Kidney glomerular epithelial cell (primary cell): ENCODE results near the gene TARDBP.
"Not testable (repeated sequence)": the region's sequence is repeated elsewhere in the genome, so short reads cannot be mapped to it uniquely, and the experiment has no call there.

ENCODE experiments used
- DNase-seq: peaks from one replicate; lab custom pipeline; 2025; lab: John Stamatoyannopoulos, UW

TARDBP gene

GRCh38 chr1:11042995-11043874, 30.8 kb downstream of the TARDBP start:
- DNase-seq = no peak

GRCh38 chr1:11044086-11044848, 31.8 kb downstream of the TARDBP start:
- DNase-seq = no peak

DNA sequence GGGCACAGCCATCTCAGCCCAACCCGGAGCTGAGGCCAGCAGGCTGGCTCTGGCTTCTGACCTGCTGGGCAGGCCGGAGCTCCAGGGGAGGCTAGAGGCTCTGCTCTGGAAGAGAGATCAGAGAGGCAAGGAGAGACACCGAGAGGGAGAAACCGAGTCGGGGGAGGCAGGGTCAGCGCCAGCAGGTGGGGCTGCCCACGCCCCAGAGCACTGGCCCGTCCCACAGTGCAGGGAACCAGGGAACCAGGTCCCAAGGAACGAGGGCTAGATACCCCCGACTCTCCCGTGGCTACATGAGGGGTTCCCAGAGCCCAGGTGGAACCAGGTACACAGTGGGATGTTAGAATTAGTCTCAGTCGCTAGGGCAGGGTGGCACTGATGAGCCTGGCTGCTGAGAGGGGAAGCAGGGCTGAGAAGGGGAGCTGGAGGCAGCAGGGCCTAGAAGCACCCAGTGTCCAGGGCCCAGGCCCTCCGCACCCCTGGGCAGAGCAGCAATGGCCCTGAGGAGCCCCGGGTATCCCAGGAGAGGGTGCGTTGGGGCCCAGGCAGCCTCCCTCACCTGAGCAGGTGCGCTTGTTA, 32.5 kb downstream of the TARDBP start:
- no peak for DNase-seq

DNA sequence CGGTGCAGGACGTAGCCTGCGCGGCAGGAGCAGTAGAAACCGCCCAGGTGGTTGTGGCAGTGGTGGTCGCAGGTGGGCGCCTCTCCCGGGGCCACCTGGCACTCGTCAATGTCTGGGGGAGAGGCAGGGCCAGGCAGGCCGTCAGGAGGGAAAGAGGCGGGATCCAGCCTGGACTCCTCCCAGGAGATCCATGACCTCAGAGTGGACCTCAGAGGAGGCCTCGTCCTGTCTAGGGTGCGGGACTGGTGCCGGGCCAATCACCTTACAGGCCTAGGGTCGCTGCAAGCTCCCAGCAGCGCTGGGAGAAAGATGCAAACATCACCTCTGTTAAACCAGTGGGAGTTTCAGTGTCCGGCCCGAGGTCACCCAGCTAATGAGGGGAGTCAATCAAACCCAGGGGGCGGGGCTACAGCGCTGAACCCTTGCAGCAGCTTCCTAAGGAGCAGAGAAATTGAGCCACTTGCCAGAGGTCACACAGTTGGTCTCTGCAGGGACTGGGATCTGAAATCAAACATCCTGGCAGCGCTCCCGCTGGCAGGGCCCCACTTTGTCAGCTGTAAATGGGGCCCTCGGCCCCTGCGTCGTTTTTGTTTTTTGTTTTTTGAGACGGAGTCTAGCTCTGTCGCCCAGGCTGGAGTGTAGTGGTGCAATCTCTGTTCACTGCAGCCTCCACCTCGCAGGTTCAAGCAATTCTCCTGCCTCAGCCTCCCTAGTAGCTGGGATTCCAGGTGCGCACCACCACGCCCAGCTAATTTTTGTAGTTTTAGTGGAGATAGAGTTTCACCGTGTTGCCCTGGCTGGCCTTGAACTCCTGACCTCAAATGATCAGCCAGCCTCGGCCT, 33.2 kb downstream of the TARDBP start:
- DNase-seq = no peak

DNA sequence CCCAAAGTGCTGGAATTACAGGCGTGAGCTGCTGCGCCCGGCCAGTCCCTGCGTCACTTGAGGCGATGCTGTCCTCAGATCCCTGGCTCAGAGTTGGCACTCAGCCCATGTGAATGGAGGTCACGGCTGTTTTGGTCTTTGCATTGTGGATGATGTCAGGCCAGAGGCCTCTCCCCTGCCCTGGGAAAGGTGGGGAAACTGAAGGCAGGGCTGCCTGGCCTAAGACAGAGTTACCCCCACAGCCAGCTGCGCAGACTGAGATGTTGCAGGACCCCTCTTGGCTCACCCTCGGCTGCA, 33.8 kb downstream of the TARDBP start:
- no peak for DNase-seq

DNA sequence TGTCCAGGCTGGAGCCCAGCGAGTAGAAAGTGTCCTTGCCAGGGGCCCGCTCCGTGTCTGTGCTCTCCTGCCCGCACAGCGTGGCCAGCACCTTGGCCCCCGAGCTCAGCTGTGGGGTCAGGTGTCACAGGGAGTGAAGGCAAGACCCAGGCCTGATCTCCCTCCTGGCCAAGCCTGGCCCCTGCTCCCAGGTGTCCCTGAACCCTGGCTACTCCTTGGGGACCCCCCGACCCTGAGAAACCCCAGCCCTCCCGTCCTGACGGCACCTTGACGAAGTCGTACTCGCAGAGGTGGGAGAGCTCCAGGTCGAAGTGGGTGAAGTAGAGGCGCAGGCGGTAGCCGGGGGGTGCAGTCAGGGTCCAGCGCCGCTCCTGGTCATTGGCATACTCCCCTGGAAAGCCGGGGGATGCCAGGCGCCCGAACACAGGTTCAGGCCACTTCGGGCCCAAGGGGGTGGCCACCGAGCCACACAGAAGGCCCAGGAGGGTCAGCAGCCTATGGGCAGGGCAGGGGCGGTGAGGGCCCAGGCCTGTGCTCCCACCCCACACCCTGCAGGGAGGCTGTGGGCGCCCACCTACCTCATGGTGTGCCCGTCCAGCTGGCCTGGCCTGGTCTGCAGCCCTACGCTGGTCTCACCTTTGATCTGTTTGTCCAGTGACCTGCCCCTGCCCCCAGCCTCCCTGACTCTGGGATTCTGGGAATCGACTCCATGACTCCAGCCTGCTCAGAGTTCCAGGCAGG, 34.3 kb downstream of the TARDBP start, which contains the start of gene MASP2:
TSS of gene MASP2 (minus strand) at position 615 of the 741 bp plus-strand sequence. CDS start at position 583, 32 bp downstream.
- no peak for DNase-seq

DNA sequence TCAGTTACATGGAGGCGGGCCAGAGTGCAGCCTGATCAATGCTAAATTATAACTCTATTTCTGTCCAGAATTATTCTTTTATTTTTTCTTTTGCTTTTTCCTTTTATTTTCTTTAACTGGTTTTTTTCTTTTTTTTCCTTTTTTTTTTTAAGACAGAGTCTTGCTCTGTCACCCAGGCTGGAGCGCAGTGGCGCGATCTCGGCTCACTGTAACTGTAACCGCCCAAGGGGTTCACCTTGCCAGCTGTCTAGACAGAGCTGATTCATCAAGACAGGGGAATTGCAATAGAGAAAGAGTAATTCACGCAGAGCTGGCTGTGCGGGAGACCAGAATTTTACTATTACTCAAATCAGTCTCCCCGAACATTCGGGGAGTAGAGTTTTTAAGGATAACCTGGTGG, 38.7 kb downstream of the TARDBP start:
- DNase-seq = not testable (repeated sequence)

- no peak for DNase-seq
Measured at GRCh38 chr1:11051781-11052511, 39.5 kb downstream of the TARDBP start.

DNA sequence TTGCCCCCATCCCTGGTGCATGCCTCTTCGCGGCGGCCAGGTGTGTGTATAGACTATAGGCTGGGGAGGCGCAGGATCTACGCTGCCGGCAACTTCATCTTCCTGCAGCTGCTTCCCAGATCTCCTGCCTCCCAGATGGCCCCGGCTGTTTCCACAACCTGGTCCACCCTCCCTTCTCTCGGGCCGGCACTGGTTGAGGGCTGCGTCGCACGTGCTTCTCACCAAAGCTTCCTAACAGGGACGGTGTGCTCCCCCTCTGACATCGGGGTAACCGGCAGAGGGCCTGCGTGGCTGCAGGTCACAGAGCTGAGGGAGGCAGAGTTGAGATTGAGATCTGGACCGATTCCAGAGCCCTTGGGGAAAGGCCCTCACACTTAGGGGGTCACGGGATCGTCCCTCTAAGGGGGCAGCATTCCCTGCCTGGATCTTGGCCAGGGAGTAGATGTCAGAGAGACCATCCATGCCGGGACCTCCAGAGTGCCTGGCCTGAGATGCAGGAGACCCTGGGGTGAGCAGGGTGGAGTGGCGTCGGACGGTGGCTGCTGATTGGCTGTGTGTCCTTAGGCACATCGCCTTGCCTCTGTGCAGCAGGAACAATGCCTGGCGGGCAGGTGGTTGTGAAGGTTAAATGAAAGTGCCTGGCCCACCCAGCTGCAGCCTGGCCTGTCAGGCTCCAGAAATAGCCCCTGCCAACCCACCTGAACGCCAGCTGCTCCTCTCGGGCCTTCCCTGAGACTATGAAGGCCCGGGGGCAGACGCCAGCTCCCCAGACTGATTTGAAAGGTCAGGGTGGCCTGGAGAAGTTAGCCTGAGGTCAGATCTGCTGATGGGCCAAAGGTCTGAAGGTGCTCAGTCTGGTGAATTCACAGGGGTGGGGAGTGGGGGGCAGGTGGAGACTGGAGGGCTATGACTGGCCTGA, 40.6 kb downstream of the TARDBP start:
- DNase-seq = no peak

- DNase-seq = no peak
Measured at GRCh38 chr1:11053758-11054137, 41.3 kb downstream of the TARDBP start.

DNA sequence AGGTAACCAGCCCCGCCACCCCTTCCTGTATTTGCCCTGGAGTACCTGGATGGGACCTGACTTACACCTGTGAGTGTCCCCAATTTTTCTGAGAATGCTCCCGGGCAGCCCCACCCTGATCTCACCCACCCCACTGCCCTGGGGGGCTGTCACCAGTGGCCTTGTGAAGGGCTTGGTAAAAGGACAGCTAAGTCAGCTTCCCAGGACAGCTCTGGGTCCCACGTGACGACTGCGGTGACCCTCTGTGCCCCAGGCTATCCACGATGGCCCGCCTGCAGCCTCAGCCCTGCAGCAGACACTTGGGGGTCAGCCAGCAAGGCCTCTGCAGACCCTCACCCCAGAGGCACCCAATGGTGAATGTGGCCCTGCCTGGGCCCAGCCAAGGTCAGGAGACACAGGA, 41.7 kb downstream of the TARDBP start:
- no peak for DNase-seq

- no peak for DNase-seq
Measured at GRCh38 chr1:11054666-11055065, 42.2 kb downstream of the TARDBP start.

- DNase-seq = no peak
Measured at GRCh38 chr1:11055676-11056075, 43.2 kb downstream of the TARDBP start.

DNA sequence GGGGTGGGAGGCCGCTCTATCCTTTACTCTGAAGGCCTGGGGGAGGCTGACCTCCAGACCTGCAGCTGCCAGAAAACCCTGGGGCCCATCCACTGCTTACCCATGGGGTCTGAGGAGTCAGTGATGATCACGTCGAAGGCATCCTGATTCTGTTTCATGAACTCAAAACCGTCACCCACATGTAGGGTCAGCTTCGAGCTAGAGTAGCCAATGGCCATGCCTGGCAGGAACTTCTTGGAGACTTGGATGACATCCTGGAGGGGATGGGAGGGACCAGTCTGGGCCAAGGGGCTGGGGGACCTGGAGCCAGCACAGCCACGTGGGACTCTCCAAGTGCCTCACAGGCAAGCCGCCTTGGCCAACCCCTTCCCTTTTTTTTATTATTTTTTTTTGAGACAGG, 44.0 kb downstream of the TARDBP start:
- DNase-seq = no peak

DNA sequence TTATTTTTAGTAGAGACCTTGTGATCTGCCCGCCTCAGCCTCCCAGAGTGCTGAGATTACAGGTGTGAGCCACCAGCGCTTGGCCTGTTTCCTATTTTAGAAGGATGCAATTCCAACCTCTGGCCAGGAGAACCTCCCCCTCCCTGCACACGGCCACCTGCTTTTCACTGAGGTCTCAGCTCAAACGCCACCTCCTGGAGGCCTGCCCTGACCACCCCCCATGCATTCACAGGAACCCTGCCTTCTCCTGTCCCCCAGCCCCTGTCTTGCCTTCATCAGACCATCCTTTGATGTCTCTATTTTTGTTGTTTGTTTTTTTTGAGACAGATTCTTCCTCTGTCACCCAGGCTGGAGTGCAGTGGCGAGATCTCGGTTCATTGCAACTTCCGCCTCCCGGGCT, 45.0 kb downstream of the TARDBP start:
- DNase-seq = no peak

GRCh38 chr1:11058026-11058425, 45.6 kb downstream of the TARDBP start:
- DNase-seq = no peak

DNA sequence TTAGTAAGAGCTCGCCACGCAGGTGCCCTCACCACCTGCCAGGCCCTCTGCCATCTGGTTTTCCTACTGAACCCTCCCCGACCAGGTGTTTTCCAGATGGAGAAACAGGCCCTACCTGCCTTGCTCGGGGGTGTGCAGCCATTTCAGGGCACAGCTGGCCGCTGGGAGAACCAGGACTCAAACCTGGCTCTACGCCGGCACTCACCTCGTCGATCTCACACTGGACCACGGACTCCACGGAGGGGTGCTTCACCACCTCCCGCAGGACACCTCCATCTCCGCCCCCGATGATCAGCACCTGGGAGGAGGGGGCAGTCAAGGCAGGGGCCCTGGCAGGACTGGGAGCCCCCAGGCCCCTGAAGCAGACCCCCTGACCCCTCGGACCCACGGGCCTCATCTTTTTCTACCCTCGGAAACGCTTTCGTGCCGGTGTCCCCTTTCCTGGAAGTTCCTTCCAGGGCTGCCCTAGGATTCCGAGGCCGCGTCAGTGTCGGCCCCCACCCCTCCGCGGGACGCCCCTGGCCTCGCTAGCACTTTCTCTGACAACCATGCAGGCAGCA, 46.2 kb downstream of the TARDBP start:
- DNase-seq = no peak

DNA sequence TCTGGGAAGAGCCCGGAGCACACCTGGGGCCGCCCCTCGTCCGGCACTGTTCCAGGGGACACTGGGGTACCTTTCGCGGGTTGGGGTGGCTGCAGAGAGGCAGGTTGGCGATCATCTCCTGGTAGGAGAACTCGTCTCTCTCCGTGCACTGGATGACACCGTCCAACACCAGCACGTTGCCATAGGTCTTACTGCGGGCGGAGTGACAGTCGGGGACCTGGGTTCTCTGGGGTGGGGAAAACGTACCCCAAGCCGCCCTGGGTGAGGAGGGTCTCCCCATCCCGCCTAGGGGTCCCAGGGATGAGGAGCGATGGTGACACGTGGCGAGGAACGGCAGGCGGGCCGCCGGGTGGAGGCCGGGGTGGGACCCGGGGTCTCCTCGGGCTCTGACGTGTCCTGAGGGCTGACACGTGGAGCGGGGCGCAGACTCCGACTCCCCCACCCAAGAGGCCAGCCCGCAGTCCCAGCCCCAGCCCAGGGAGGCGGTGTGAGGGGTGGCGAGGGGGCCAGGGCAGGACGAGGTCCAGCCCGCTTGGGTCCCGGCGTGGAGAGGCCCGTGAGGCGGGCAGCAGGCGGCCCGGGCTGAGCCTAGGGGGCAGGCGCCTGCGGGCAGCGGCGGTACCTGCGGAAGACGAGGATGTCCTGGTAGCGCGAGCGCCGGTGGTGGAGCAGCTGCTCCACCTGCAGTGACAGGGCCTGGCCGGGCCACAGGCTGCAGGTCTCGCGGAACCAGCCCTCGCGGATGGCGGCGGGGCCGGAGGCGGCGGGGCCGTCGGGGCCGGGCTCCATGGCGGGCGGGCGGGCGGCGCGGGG, 46.9 kb downstream of the TARDBP start:
- no peak for DNase-seq
